ENCODE data around the gene AFP.

Gene AFP

DNA sequence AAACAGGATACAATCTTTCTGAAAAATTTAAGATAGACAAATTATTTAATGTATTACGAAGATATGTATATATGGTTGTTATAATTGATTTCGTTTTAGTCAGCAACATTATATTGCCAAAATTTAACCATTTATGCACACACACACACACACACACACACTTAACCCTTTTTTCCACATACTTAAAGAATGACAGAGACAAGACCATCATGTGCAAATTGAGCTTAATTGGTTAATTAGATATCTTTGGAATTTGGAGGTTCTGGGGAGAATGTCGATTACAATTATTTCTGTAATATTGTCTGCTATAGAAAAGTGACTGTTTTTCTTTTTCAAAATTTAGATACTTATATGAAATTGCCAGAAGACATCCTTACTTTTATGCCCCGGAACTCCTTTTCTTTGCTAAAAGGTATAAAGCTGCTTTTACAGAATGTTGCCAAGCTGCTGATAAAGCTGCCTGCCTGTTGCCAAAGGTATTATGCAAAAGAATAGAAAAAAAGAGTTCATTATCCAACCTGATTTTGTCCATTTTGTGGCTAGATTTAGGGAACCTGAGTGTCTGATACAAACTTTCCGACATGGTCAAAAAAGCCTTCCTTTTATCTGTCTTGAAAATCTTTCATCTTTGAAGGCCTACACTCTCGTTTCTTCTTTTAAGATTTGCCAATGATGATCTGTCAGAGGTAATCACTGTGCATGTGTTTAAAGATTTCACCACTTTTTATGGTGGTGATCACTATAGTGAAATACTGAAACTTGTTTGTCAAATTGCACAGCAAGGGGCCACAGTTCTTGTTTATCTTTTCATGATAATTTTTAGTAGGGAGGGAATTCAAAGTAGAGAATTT is 26.8 kb upstream of the AFP start:
- TF ChIP-seq CTCF (IDR thresholded peaks at IDR 0.05), result no peak

- no peak for TF ChIP-seq CTCF (IDR thresholded peaks at IDR 0.05)
Observed at GRCh38 chr4:73409978-73410548, 26.0 kb upstream of the AFP start.

GRCh38 chr4:73410916-73411730 is 24.9 kb upstream of the AFP start:
- TF ChIP-seq CTCF (IDR thresholded peaks at IDR 0.05), result no peak

DNA sequence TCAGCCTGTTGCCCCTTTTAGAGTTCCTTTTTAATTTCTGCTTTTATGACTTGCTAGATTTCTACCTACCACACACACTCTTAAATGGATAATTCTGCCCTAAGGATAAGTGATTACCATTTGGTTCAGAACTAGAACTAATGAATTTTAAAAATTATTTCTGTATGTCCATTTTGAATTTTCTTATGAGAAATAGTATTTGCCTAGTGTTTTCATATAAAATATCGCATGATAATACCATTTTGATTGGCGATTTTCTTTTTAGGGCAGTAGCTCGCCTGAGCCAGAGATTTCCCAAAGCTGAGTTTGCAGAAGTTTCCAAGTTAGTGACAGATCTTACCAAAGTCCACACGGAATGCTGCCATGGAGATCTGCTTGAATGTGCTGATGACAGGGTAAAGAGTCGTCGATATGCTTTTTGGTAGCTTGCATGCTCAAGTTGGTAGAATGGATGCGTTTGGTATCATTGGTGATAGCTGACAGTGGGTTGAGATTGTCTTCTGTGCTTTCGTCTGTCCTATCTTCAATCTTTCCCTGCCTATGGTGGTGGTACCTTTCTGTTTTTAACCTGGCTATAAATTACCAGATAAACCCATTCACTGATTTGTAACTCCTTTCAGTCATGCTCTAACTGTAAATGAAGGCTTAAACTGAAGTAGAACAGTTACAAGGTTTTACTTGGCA is 24.1 kb upstream of the AFP start:
- TF ChIP-seq CTCF (IDR thresholded peaks at IDR 0.05), result no peak

GRCh38 chr4:73413294-73413755 is 22.7 kb upstream of the AFP start:
- no peak for TF ChIP-seq CTCF (IDR thresholded peaks at IDR 0.05)

DNA sequence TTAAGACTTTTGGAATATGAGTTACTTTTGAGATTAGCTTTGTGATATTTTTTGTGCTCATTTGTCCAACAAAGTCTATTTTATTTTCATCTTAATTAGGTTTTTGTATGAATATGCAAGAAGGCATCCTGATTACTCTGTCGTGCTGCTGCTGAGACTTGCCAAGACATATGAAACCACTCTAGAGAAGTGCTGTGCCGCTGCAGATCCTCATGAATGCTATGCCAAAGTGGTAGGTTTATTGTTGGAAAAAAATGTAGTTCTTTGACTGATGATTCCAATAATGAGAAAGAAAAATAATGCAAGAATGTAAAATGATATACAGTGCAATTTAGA is 21.1 kb upstream of the AFP start:
- TF ChIP-seq CTCF (IDR thresholded peaks at IDR 0.05), result no peak

- no peak for TF ChIP-seq CTCF (IDR thresholded peaks at IDR 0.05)
Observed at GRCh38 chr4:73415807-73416238, 20.2 kb upstream of the AFP start.
